H9 (cell line): ENCODE measurements around the gene LNX2. TPM values are rescaled to one million over a fixed set of nuclear protein-coding genes. Genes with fewer than 3 reads are reported as not detected.

Experiments used
- DNase-seq: peaks from one replicate; pipeline ENCODE4 v3.0.0-alpha.2; 2017
- H2AFZ ChIP-seq: one replicate; pipeline ENCODE4 v1.6.1; 2013; ENCODE audit warnings: mild to moderate bottlenecking, low read length, control low read depth, moderate library complexity
- H2AK5ac ChIP-seq: 2 replicates; pipeline ENCODE4 v1.6.1; 2013; ENCODE audit warnings: low read length, control low read depth, mixed read lengths; ENCODE audit not compliant: insufficient read length
- H2BK120ac ChIP-seq: one replicate; pipeline ENCODE4 v1.6.1; 2013; ENCODE audit warnings: low read depth, mild to moderate bottlenecking, low read length, control low read depth, inconsistent platforms; ENCODE audit not compliant: poor library complexity, severe bottlenecking
- H2BK12ac ChIP-seq: 2 replicates; pipeline ENCODE4 v1.6.1; 2013; ENCODE audit warnings: low read length, control low read depth, mixed read lengths, low read depth; ENCODE audit not compliant: insufficient read length
- H2BK15ac ChIP-seq: 2 replicates; pipeline ENCODE4 v1.6.1; 2013; ENCODE audit warnings: low read depth, low read length, control low read depth
- H2BK20ac ChIP-seq: one replicate; pipeline ENCODE4 v1.6.1; 2013; ENCODE audit warnings: low read depth, mild to moderate bottlenecking, low read length, control low read depth, inconsistent platforms; ENCODE audit not compliant: poor library complexity, severe bottlenecking
- H2BK5ac ChIP-seq: 2 replicates; pipeline ENCODE4 v1.6.1; 2013; ENCODE audit warnings: low read length, control low read depth, mixed read lengths; ENCODE audit not compliant: insufficient read length
- H3K14ac ChIP-seq: 2 replicates; pipeline ENCODE4 v1.6.1; 2013; ENCODE audit warnings: low read length, control low read depth; ENCODE audit not compliant: insufficient read depth
- H3K18ac ChIP-seq: 2 replicates; pipeline ENCODE4 v1.6.1; 2013; ENCODE audit warnings: low read depth, mild to moderate bottlenecking, mixed read lengths, low read length, control low read depth; ENCODE audit not compliant: insufficient read length
- H3K23ac ChIP-seq: 2 replicates; pipeline ENCODE4 v1.6.1; 2013; ENCODE audit warnings: low read length, control low read depth, mixed read lengths, low read depth; ENCODE audit not compliant: insufficient read length
- H3K23me2 ChIP-seq: 2 replicates; pipeline ENCODE4 v1.6.1; 2013; ENCODE audit warnings: low read depth, mild to moderate bottlenecking, mixed read lengths, low read length, control low read depth; ENCODE audit not compliant: insufficient read length, poor library complexity, severe bottlenecking
- H3K27ac ChIP-seq: 2 replicates; pipeline ENCODE4 v1.5.1; 2013; ENCODE audit warnings: low read length, control low read depth, mixed read lengths, low read depth; ENCODE audit not compliant: insufficient read length
- H3K27me3 ChIP-seq: 2 replicates; pipeline ENCODE4 v1.6.1; 2013; ENCODE audit warnings: low read length, control low read depth, inconsistent platforms; ENCODE audit not compliant: insufficient read depth
- H3K4ac ChIP-seq: 2 replicates; pipeline ENCODE4 v1.6.1; 2013; ENCODE audit warnings: low read depth, mild to moderate bottlenecking, control low read depth, inconsistent platforms, low read length, moderate library complexity
- H3K4me1 ChIP-seq: 2 replicates; pipeline ENCODE4 v1.6.1; 2013; ENCODE audit warnings: low read length, control low read depth, inconsistent platforms; ENCODE audit not compliant: insufficient read depth
- H3K4me2 ChIP-seq: 2 replicates; pipeline ENCODE4 v1.6.1; 2013; ENCODE audit warnings: low read length, control low read depth, mixed read lengths; ENCODE audit not compliant: insufficient read length, insufficient read depth
- H3K56ac ChIP-seq: 2 replicates; pipeline ENCODE4 v1.6.1; 2013; ENCODE audit warnings: low read depth, mild to moderate bottlenecking, mixed read lengths, low read length, control low read depth; ENCODE audit not compliant: insufficient read length
- H3K79me1 ChIP-seq: 2 replicates; pipeline ENCODE4 v1.6.1; 2013; ENCODE audit warnings: low read depth, mild to moderate bottlenecking, moderate library complexity, low read length, control low read depth, inconsistent platforms; ENCODE audit not compliant: insufficient read depth, poor library complexity, severe bottlenecking
- H3K79me2 ChIP-seq: 2 replicates; pipeline ENCODE4 v1.6.1; 2013; ENCODE audit warnings: low read length, control low read depth, inconsistent platforms; ENCODE audit not compliant: insufficient read depth
- H3K9ac ChIP-seq: 2 replicates; pipeline ENCODE4 v1.6.1; 2013; ENCODE audit warnings: low read length, control low read depth, mixed read lengths; ENCODE audit not compliant: insufficient read length; ENCODE audit errors: extremely low read depth
- H3K9me3 ChIP-seq: one replicate; pipeline ENCODE4 v1.6.1; 2013; ENCODE audit warnings: low read depth, low read length, inconsistent platforms; ENCODE audit not compliant: control insufficient read depth
- H3T11ph ChIP-seq: one replicate; pipeline ENCODE4 v1.6.1; 2013; ENCODE audit warnings: mild to moderate bottlenecking, low read length, control low read depth, inconsistent platforms
- H4K20me1 ChIP-seq: one replicate; pipeline ENCODE4 v1.6.1; 2013; ENCODE audit not compliant: control insufficient read depth, insufficient read length, insufficient read depth
- H4K5ac ChIP-seq: 2 replicates; pipeline ENCODE4 v1.6.1; 2013; ENCODE audit warnings: low read depth, mild to moderate bottlenecking, mixed read lengths, low read length, control low read depth; ENCODE audit not compliant: insufficient read length
- H4K8ac ChIP-seq: replicated peaks from 2 replicates; pipeline ENCODE4 v1.6.1; 2013; ENCODE audit warnings: low read length, control low read depth, mixed read lengths, low read depth; ENCODE audit not compliant: insufficient read length
- H4K91ac ChIP-seq: 2 replicates; pipeline ENCODE4 v1.6.1; 2013; ENCODE audit warnings: low read depth, mild to moderate bottlenecking, moderate library complexity, mixed read lengths, low read length, control low read depth; ENCODE audit not compliant: insufficient read length
- H3K27ac Mint-ChIP-seq, 3 experiments: 2 replicates in 2 of 3; 3 replicates in 1 of 3; pipeline ENCODE4 v1.8.0; 2020 to 2021; ENCODE audit warnings: mixed read lengths in 3 of 3, mild to moderate bottlenecking in 1 of 3, moderate library complexity in 1 of 3
- H3K27me3 Mint-ChIP-seq: 2 replicates; pipeline ENCODE4 v1.8.0; 2021; ENCODE audit warnings: low read depth, mild to moderate bottlenecking, moderate library complexity, mixed read lengths
- H3K36me3 Mint-ChIP-seq, 3 experiments: 2 replicates in 2 of 3; 3 replicates in 1 of 3; pipeline ENCODE4 v1.8.0; 2020 to 2021; ENCODE audit warnings: low read depth in 3 of 3, mixed read lengths in 3 of 3; ENCODE audit not compliant: insufficient read depth in 1 of 3
- H3K4me1 Mint-ChIP-seq, 2 experiments: 2 replicates each; pipeline ENCODE4 v1.8.0; 2020; ENCODE audit warnings: mixed read lengths in 2 of 2
- H3K4me3 Mint-ChIP-seq, 2 experiments: 2 replicates in 1 of 2; 3 replicates in 1 of 2; pipeline ENCODE4 v1.8.0; 2020 to 2021; ENCODE audit warnings: mild to moderate bottlenecking in 2 of 2, mixed read lengths in 2 of 2, moderate library complexity in 1 of 2
- H3K9me3 Mint-ChIP-seq, 2 experiments: 2 replicates in 1 of 2; 3 replicates in 1 of 2; pipeline ENCODE4 v1.8.0; 2020; ENCODE audit warnings: mild to moderate bottlenecking in 2 of 2, mixed read lengths in 2 of 2, moderate library complexity in 1 of 2
- WGBS: extraction: QIAGEN DNeasy Blood & Tissue Kit; methylation state at CpG from one replicate; pipeline ENCODE4 v1.1.7; 2013; ENCODE audit warnings: missing lambda C conversion rate, low lambda C conversion rate, mixed read lengths; ENCODE audit not compliant: insufficient read length; ENCODE audit errors: extremely low coverage; 5-methylcytosine and 5-hydroxymethylcytosine counted together
- total RNA-seq: library from RNA; stranded (reverse); gene quantifications from 2 replicates; pipeline ENCODE4 v1.2.1, GENCODE V29; 2021
- TF ChIP-seq, protein P1 (sequence below): fragments of 200-600 bp; sonication (generic); conservative IDR thresholded peaks from 3 replicates; pipeline ENCODE4 v1.8.0; 2021; ENCODE audit warnings: antibody characterized with exemption, mild to moderate bottlenecking

Gene LNX2
- total RNA-seq, 1 experiment from 2014 or later: 12.4 TPM

DNA sequence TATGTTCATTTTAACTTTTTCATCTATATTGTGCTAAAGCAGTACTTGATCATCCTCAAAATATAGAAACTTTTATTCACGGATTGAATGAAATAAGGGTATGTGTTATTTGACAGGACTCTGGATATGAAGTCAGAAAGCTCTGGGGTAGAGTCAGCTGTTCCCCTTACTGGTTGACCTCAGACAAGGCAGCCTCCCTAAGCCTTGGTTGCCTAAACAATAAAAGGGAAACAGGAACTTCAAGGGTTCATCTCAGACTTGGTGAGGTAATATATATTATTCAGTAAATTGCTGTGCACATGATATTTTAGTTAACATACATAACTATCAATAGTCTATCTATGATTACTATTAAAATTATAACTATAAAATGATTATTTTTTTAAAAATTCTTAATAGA lies 14.9 kb upstream of the LNX2 start:
- DNase-seq: no peak
- TF ChIP-seq, protein P1, sequence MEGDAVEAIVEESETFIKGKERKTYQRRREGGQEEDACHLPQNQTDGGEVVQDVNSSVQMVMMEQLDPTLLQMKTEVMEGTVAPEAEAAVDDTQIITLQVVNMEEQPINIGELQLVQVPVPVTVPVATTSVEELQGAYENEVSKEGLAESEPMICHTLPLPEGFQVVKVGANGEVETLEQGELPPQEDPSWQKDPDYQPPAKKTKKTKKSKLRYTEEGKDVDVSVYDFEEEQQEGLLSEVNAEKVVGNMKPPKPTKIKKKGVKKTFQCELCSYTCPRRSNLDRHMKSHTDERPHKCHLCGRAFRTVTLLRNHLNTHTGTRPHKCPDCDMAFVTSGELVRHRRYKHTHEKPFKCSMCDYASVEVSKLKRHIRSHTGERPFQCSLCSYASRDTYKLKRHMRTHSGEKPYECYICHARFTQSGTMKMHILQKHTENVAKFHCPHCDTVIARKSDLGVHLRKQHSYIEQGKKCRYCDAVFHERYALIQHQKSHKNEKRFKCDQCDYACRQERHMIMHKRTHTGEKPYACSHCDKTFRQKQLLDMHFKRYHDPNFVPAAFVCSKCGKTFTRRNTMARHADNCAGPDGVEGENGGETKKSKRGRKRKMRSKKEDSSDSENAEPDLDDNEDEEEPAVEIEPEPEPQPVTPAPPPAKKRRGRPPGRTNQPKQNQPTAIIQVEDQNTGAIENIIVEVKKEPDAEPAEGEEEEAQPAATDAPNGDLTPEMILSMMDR: no peak
- Histone ChIP-seq H2BK15ac (no peak overlapping the region), H3K23ac (no peak overlapping the region), H2BK120ac (no peak overlapping the region), H4K5ac (no peak overlapping the region), H3K79me2 (no peaks in the 10 kb centered on the region), H3K4me2 (no peak overlapping the region), H3K4me1 (no peaks in the 10 kb centered on the region), H3K9ac (no peak overlapping the region), H3K23me2 (no peaks in the 10 kb centered on the region), H2BK5ac (no peak overlapping the region), H2BK20ac (no peak overlapping the region), H4K91ac (no peak overlapping the region), H4K20me1 (no peaks in the 10 kb centered on the region), H3K27ac (no peak overlapping the region), H2AK5ac (no peak overlapping the region), H3K4ac (no peak overlapping the region), H2AFZ (no peak overlapping the region), H4K8ac (no peak overlapping the region), H2BK12ac (no peak overlapping the region), H3K18ac (no peak overlapping the region), H3K9me3 (no peaks in the 10 kb centered on the region), H3K27me3 (no peaks in the 10 kb centered on the region), H3T11ph (no peak overlapping the region), H3K56ac (no peak overlapping the region), H3K79me1 (no peaks in the 10 kb centered on the region), H3K14ac (no peak overlapping the region)
- H3K4me3 Mint-ChIP-seq: no peak overlapping the region
- H3K27ac Mint-ChIP-seq: no peak overlapping the region
- H3K9me3 Mint-ChIP-seq: no peaks in the 10 kb centered on the region
- no CpG with 5 or more reads among the region's 1 CpG for WGBS
- H3K4me1 Mint-ChIP-seq: peaks cover 11 to 12% of the 10 kb centered on the region in 2 experiments
- H3K36me3 Mint-ChIP-seq: peaks cover 0 to 12% (median 1%) of the 10 kb centered on the region in 3 experiments; a peak in 3 of 7 replicates
- no peaks in the 10 kb centered on the region for H3K27me3 Mint-ChIP-seq
